AG04450 (cell line): ENCODE data around the gene SAMD11. TPM values are rescaled to one million over a fixed set of nuclear protein-coding genes. Genes with fewer than 3 reads are reported as not detected.

Experiments used
- CTCF ChIA-PET: fragments of 300-600, 350-600 bp; formaldehyde crosslinking; extraction: SDS; loops from one replicate; lab custom pipeline; 2022; ENCODE audit warnings: antibody characterized with exemption, inconsistent platforms; lab: Charles Lee
- POLR2A ChIA-PET: fragments of 350-600 bp; formaldehyde crosslinking; extraction: SDS; loops from one replicate; lab custom pipeline; 2021; ENCODE audit warnings: antibody characterized with exemption, inconsistent platforms; lab: Yijun Ruan, JAX
- DNase-seq: peaks from one replicate; pipeline ENCODE4 v3.0.0-alpha.2; 2011; ENCODE audit warnings: low read depth, low spot score
- H3K27ac ChIP-seq: one replicate; pipeline ENCODE4 v1.5.1; 2012; ENCODE audit warnings: low read depth, low read length, control low read depth
- H3K27me3 ChIP-seq: one replicate; pipeline ENCODE4 v1.6.0; 2012; ENCODE audit warnings: low read length; ENCODE audit not compliant: control insufficient read depth, insufficient read depth
- H3K4me3 ChIP-seq: 2 replicates; pipeline ENCODE4 v1.5.1; 2011; ENCODE audit warnings: mild to moderate bottlenecking, low read depth, low read length, control low read depth
- H3K9me3 ChIP-seq: 2 replicates; pipeline ENCODE4 v1.5.1; 2012; ENCODE audit warnings: low read length; ENCODE audit not compliant: control insufficient read depth, insufficient read depth
- polyA plus RNA-seq: library from polyadenylated mRNA; depleted of rRNA; stranded (reverse); fragments of >200 nt; gene quantifications from 2 replicates; pipeline ENCODE4 v1.2.3, GENCODE V29; 2011
- TF ChIP-seq, protein P1 (sequence below): IDR thresholded peaks from 2 replicates; pipeline ENCODE4 v1.5.1; 2011; ENCODE audit warnings: low read depth, low read length, control low read depth, inconsistent platforms

Gene SAMD11
- polyA plus RNA-seq, 1 experiment = 1.6 TPM

GRCh38 chr1:965526-966134 is 41.9 kb downstream of the SAMD11 start:
- peaks cover 7% of the 10 kb centered on the region for H3K27me3 ChIP-seq
- DNase-seq = no peak
- TF ChIP-seq, protein P1, sequence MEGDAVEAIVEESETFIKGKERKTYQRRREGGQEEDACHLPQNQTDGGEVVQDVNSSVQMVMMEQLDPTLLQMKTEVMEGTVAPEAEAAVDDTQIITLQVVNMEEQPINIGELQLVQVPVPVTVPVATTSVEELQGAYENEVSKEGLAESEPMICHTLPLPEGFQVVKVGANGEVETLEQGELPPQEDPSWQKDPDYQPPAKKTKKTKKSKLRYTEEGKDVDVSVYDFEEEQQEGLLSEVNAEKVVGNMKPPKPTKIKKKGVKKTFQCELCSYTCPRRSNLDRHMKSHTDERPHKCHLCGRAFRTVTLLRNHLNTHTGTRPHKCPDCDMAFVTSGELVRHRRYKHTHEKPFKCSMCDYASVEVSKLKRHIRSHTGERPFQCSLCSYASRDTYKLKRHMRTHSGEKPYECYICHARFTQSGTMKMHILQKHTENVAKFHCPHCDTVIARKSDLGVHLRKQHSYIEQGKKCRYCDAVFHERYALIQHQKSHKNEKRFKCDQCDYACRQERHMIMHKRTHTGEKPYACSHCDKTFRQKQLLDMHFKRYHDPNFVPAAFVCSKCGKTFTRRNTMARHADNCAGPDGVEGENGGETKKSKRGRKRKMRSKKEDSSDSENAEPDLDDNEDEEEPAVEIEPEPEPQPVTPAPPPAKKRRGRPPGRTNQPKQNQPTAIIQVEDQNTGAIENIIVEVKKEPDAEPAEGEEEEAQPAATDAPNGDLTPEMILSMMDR = no peak
- H3K4me3 ChIP-seq = no peak overlapping the region
- ChIA-PET POLR2A (no interaction called here), CTCF (no interaction called here)
- H3K9me3 ChIP-seq = peaks cover 6% of the 10 kb centered on the region; the same call in 1 of the 2 replicates
- H3K27ac ChIP-seq = no peak overlapping the region

GRCh38 chr1:966135-966703 is 42.5 kb downstream of the SAMD11 start, which contains the start of gene PLEKHN1:
Gene PLEKHN1 (plus strand): TSS chr1:966482. CDS start chr1:966532, 50 bp downstream.
- CTCF ChIA-PET = interaction anchor here (1.3 to 1.5 kb wide), 2 partner anchors 36 to 62 kb away, joined by 3 to 11 read pairs; no protein-coding TSS in a partner anchor

DNA sequence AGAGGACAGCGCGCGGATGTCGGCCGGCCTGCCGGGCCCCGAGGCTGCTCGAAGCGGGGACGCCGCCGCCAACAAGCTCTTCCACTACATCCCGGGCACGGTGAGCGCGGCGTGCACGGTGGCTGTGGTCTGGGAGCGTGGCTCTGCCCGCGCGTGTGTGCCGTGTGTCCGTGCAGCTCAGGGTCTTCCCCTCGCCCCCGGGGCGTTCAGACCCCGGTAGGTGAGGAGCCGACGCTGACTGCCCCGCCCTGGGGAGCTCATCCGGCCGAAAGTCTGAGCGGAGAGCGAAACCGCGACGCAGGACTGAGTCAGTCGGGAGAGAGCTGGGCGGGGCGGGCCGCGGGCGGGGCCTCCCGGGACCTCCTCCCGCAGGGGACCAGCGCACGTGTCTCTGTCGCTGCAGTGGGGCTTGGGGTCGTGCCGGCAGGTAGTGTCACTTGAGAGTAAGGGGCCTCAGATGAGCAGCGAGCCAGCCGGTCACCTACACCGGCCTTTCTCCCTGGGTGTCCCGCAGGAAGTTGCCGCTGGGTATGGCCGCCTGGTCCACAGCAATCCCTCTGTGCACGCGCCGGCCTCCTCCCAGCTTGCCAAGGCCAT is 43.1 kb downstream of the SAMD11 start:
- peaks cover 19% of the 10 kb centered on the region for H3K27me3 ChIP-seq
- ChIA-PET POLR2A (interaction anchor here (0.6 to 1.4 kb wide), 7 partner anchors 9 to 64 kb away, joined by 3 to 12 read pairs (median 5); no protein-coding TSS in a partner anchor), CTCF (interaction anchor here (1.3 to 1.5 kb wide), 2 partner anchors 35 to 62 kb away, joined by 3 to 11 read pairs; no protein-coding TSS in a partner anchor)
- TF ChIP-seq, protein P1 = no peak
- peaks cover 6% of the 10 kb centered on the region; the same call in 1 of the 2 replicates for H3K9me3 ChIP-seq
- H3K4me3 ChIP-seq = peak overlapping the region; percentile 74
- DNase-seq = no peak
- H3K27ac ChIP-seq = no peak overlapping the region

More at GRCh38 chr1:966135-966703, 42.5 kb downstream of the SAMD11 start, which contains the start of gene PLEKHN1:
- Histone ChIP-seq H3K9me3 (peaks cover 6% of the 10 kb centered on the region; the same call in 1 of the 2 replicates), H3K27ac (no peak within 1 kb of the TSS), H3K4me3 (peak within 1 kb of the TSS; percentile 74), H3K27me3 (peaks cover 13% of the 10 kb centered on the region)
- TF ChIP-seq, protein P1 = no peak
- POLR2A ChIA-PET = interaction anchor here (0.6 to 1.4 kb wide), 7 partner anchors 10 to 64 kb away, joined by 3 to 12 read pairs (median 5); no protein-coding TSS in a partner anchor
- DNase-seq = no peak

- Histone ChIP-seq H3K9me3 (peaks cover 6% of the 10 kb centered on the region; the same call in 1 of the 2 replicates), H3K27ac (no peak overlapping the region), H3K27me3 (peaks cover 21% of the 10 kb centered on the region), H3K4me3 (no peak overlapping the region)
- POLR2A ChIA-PET = interaction anchor here (1.2 to 1.4 kb wide), 2 partner anchors 8 to 24 kb away, joined by 6 to 12 read pairs; no protein-coding TSS in a partner anchor
- CTCF ChIA-PET = interaction anchor here (1.3 to 1.5 kb wide), 2 partner anchors 34 to 63 kb away, joined by 3 to 11 read pairs; no protein-coding TSS in a partner anchor
- TF ChIP-seq, protein P1 = no peak
- no peak for DNase-seq
Measured at GRCh38 chr1:967466-968343, 44.0 kb downstream of the SAMD11 start.
